Measurements from ENCODE around the gene NHP2. TPM values are rescaled to one million over a fixed set of nuclear protein-coding genes. Genes with fewer than 3 reads are reported as not detected.

NHP2 gene
- total RNA-seq, 1 donor from 2014 or later: 75.8 TPM

DNA sequence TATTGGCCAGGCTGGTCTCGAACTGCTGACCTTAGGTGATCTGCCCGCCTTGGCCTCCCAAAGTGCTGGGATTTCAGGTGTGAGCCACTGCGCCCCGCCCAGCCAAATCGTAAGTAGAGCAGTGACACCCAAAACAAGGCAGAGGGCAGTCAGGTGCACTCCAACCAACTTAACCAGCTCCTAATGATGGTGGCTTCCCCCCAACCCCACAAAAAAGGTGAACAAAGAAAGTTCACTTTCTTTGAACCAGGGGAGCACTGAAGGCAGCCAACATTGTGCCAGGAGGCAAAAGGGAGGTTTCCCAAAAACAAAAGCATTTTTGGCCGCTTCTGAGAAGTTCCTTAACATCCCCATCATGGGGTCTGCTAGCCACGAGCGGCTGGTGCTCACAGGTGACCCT is 23.9 kb upstream of the NHP2 start:
- DNase-seq (ENCODE audit: low spot score in 2 of 2): no peak
- no peak for FAIRE-seq

DNA sequence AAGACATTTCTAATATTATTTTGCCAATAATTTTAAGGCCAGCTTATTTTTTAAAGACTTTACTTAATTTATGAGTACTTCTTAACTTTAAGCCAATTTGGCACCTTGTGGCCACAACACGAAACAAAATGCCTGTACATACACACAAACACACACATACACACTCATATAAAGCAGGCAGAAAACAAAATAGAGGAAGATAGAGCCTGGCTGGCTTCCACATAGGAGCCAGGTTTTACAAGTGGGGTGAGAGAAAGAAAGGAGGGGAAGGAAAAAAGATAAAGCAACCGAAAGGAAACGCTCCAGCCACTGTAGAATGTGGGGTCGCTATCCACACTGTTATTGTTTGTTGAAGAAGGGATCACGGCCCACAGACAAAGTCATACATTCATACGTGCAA is 23.1 kb upstream of the NHP2 start:
- DNase-seq (ENCODE audit: low spot score in 2 of 2) (no peak), FAIRE-seq (no peak)

DNA sequence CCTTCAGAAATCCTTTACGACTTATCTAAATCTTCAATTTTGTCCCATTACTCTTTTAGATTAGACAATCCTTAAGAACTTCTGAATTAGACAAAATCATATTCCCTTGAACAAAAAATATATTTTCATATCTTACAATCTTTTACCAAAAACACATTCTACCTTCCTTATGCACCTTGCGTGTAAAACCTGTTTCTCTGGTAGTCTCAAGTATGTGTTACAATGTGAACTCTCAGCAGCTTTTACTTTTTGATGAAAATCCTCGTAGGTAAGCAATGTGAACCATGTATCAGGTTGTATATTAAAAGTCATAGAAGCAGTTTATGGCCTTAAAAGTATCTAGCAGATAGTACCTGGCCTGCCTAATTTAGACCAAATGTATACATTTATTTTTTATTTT is 20.8 kb upstream of the NHP2 start:
- no peak for DNase-seq (ENCODE audit: low spot score in 2 of 2)
- no peak for FAIRE-seq

DNA sequence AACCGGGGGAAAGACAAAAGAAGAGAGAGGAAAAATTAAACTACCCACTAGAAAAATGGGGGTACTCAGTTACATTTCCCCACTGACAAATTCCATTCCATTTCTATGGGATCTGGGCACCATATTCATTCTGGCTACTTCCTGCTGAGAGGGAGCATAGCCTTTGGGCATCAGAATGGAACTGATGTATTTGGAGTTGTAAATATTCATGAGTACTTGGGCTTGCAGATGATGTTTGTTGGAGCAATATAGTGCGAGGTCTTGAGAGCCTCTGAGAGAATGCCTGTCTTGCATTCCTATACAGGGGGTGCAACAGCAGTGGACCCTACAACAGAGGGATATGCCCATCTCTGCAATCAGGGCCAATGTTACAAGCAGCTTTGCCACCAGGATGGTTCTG is 16.8 kb upstream of the NHP2 start:
- no peak for FAIRE-seq
- DNase-seq (ENCODE audit: low spot score in 2 of 2): no peak

DNA sequence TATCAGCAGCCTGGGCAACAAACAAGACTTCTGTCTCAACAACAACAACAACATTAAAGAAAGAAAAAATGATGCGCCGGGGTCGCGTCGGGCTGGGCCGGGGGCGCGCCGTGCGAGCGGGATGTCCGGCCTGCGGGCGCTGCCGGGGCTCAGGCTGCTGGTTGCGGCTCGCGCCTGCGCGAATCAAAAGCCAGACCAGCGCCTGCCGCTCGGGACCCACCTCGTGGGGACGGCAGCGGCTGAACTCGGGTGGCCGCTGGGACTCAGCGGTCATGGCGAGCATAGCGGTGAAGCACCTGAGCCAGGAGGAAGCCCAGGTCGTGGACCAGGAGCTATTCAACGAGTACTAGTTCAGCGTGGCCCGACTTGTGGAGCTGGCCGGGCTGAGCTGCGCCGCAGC is 11.9 kb upstream of the NHP2 start:
- DNase-seq (ENCODE audit: low spot score in 2 of 2) (no peak), FAIRE-seq (no peak)

DNA sequence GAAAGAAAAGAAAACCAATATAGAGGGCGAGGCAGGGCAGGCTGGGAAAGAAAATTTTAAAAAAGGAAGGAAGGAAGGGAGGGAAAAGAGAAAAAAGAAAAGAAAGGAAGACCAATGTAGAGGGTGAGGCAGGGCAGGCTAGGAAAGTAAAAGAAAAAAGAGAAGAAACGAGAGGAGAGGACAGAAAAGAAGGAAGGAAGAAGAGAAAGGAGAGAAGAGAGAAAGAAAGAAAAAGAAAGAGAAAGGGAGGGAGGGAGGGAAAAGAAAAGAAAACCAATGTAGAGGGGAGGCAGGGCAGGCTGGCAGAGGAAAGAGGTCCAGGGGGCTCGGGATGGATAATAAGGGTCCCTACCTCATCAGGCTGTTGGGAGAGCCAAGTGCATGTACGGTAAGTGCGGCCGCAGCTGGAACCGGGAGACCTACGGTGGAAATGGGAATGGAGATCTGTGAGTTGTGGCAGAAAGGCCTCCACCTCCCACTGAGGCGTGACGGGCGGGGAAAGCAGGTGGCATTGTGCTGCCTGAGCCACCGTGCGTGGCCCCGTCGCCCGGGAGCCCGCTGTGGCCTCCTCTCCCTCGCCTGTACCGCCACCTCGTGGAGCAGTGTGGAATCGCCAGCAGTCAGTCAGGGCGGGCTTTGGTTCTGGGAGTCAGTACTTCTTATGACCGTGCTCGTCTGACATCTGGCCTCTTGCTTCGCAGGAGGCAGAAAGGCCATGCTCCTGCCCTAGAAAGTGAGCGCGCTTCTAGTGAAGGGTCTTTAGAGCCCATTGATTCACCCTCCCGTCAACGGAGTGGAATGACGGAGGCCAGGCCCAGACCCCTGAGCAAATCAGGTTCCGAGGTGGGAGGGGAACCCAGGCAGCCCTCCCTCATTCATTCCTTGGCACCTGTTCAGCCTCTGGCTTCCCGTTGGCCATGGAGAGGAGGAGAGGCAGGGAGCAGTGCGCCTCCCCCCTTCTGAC is 10.4 kb upstream of the NHP2 start:
- no peak for FAIRE-seq

DNA sequence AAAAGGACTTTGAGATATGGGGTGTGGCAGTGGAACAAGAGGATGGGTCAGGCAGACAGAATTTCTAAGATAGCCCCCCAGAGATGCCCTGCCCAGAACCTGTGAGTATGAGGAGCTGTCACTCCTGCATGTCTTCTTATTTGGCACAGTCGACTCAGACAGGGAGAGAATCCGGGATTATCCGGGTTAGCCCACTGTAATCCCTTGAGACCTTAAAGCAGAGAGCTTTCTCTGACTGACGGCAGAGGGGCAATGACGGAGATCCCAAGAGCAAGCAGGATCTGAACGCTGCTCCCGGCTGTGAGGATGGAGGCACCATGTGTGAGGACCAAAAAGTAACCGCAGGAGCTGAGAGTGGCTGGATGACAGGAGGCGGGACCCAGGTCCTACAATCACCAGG is 8.8 kb upstream of the NHP2 start:
- DNase-seq (ENCODE audit: low spot score in 2 of 2) (no peak), FAIRE-seq (no peak)

More for the DNA sequence above, 10.4 kb upstream of the NHP2 start:
- peak; percentile 84 to 94 for DNase-seq (ENCODE audit: low spot score in 2 of 2)

DNA sequence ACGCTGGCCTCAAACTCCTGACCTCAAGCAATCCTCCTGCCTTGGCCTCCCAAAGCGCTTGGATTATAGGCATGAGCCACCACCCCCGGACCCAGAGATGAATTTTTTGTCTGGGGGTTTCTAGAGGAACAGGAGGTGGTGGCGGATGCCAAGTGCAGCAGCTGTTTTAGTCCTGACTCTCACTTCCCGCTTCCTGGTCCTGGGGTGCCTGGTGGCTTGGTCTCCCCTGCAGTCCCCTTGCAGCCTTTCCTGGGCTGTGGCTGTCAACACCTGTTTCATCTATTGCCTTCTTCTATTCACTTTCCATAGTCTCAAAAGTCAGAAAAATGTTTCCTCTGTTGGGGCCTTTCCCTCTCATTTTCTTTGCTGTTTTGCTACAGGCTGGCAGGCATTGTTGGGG is 6.5 kb upstream of the NHP2 start:
- FAIRE-seq (no peak), DNase-seq (ENCODE audit: low spot score in 2 of 2) (no peak)

DNA sequence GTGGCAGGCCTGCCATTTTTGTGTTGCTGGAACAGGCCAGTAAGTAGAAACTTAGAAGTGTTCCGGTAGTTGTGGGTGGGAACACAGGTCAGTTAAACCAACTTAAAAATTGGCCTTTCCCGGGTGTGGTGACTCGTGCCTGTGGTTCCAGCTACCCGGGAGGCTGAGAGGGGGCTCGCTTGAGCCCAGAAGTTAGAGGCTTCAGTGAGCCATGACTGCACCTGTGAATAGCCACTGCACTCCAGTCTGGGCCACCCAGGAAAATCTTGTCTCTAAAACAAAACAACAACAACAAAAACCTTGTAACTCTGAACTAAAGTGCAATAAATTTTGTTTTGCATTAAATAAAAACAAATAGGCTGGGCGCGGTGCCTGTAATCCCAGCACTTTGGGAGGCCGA is 1.4 kb upstream of the NHP2 start:
- DNase-seq (ENCODE audit: low spot score in 2 of 2) (no peak), FAIRE-seq (no peak)

DNA sequence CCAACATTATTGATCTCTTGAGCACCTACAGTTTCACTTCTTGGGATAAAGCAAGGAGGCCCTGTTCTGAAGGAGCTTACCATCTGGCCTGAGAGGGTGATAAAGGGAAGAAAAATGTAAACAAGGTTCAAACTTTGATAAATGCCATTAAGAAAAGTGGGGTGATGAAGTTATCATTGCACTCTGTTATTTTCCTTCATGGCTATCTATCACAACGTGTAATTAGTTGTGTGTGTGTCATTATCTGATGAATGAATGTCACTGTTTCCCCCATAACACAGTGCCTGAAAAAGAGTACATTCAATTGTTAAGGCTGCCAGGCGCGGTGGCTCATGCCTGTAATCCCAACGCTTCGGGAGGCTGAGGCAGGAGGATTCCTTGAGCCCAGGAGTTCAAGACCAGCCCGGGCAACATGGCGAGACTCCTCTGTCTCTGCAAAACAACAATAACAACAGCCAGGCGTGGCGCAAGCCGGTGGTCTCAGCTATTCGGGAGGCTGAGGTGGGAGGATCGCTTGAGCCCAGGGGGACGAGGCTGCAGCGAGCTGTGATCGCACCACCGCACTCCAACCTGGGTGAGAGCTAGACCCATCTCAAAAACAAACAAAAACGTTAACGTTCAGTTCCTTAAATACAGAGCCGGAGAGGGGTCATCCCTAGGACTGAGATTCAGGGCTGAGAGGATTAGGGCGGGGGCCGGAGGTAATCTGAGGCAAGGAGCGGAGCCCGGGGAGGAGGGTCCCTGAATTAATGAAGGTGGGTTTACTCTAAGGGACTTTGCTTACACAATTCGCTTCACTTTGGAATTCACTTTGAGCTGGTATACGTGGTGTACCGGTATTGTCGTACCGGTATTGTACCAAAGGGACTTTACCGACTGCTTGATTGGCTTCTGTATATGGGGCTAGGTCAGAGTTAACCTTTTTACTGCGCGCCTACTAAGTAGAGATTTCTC is 917 bp downstream of the NHP2 start:
- DNase-seq (ENCODE audit: low spot score in 2 of 2): no peak
- FAIRE-seq: no peak

DNA sequence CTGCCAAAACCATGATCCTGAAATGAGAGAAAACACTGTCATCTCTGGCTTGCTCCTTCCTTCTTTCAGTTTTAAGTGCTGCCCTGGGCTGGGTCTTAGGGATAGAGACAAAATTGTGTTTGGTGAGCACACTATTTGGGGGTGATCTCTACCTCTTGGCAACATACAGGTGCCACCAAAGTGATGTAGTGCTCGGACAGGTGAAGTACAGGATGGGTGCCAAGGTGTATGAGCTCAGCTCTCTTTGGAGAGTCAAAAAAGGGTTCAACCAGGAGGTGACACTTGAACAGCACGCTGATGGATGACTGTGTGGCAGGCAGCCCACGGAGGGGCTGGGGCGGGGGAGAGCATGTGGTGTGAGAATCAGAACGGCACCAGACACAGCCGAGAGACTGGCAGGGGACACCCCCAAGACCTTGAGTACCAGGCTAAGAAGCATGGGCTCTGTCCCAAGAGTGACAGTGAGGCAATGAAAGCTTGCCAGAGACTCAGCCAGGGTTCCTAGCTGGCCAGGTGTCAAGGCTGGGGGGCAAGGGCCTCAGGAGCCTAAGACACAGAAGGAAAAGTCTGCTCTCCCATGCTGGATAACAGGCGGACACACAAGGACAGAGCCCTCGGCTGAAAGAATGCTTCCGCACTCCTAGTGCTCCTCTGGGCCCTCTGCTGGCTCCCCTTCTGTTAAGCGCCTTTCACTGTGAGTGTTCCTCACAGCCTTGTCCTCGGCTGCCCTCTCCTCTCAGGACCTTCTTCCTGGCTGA is 2.5 kb downstream of the NHP2 start:
- no peak for FAIRE-seq
- DNase-seq (ENCODE audit: low spot score in 2 of 2): no peak

DNA sequence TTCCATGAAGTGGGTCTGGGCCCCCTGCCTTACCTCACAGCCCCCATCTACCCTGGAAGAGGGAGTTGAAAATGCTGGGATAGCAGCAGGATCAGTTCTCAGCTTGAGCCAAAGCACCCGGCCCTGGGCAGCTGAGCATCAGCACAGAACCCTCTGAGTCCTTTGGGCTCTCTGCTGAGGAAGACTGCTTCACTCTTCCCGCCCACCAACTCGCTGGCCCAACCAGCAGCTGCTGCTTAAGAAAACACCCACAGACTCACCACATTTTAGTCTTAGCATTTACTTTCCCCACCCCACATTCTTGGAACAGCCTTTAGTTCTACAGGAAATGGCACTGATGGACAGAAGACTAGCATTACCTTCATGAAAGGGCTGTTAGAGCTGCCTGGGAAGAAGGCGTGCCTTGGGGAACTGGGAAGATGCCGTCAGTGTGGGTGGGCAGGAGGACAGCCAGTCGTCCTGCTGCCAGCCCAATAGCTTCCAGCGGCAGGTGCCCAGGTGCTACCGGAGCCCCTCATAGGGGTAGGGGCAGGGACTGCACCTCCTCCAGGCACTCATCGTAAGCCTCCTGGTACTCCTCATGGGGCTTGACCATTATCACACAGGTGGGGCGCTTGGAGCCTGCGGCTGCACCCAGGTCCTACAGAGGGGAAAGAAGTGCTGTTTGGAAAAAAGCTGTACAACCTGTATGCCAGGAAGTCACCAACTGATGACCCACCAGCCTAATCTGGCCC is 4.3 kb downstream of the NHP2 start:
- no peak for FAIRE-seq

DNA sequence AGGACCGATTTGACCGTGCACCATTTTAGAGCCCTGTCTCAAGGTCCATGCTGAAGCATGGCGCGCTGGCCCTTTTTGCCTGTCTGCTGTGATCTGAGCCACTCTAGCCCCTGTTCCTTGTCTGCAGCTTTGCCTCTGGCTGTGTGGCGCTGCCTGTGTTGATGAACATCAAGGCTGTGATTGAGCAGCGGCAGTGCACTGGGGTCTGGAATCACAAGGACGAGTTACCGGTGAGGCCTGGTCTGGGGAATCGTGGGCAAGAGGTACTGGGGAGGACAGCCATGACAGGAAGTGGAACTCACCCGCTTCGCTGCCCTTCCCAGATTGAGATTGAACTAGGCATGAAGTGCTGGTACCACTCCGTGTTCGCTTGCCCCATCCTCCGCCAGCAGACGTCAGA is 6.3 kb downstream of the NHP2 start:
- no peak for DNase-seq (ENCODE audit: low spot score in 2 of 2)

More for the DNA sequence above, 4.3 kb downstream of the NHP2 start:
- DNase-seq (ENCODE audit: low spot score in 2 of 2): no peak

DNA sequence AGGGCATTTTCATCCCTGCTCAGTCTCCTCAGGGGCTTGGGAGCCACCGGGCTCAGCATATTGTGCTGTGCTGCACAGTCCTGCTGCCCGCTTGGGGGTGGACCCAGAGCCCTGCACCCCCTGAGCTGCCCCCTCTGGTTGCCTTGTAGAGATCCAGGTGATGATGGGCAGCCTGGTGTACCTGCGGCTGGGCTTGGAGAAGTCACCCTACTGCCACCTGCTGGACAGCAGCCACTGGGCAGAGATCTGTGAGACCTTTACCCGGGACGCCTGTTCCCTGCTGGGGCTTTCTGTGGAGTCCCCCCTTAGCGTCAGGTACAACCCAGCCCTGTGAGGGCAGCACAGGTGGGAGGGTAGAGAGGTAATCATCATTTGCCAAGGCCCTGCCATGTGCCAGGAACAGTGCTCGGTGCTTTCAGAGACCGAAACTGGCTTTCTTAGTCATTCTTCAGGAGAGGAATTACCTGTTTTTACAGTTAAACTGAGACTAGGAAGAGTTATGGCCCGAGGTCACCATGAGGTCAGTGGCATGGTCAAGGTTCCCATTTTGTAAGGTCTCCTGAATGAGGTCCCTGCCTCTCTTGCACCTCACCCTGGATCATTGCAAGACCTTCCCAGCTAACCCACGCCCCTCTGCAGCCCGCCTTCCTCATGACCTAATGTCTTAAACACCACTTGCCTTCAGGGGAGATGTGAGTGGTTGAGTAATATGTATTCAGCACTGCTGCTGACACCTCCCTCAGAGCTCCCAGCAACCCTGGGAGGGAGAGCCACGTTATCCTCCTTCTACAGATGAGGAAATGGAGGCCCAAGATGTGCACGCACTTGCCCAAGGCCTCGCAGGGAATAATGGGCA is 7.5 kb downstream of the NHP2 start:
- peak in 1 of 2 donors; percentile 56 for DNase-seq (ENCODE audit: low spot score in 2 of 2)
- FAIRE-seq: no peak

More for the DNA sequence above, 6.3 kb downstream of the NHP2 start:
- no peak for FAIRE-seq

DNA sequence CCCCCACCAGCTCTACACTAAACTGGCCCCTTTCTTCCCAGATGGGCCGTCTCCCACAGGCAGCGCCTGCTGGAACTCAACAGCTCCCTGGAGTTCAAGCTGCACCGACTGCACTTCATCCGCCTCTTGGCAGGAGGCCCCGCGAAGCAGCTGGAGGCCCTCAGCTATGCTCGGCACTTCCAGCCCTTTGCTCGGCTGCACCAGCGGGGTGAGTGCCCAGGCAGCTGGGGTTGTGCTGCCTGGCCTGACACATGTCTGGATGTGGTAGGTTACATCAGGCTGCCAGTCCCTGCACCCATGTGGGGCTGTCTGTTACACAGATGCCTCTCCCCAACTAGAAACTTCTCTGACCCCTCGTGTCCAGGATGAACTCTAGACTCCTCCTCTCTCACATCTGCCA is 9.8 kb downstream of the NHP2 start:
- DNase-seq (ENCODE audit: low spot score in 2 of 2) (no peak), FAIRE-seq (no peak)

DNA sequence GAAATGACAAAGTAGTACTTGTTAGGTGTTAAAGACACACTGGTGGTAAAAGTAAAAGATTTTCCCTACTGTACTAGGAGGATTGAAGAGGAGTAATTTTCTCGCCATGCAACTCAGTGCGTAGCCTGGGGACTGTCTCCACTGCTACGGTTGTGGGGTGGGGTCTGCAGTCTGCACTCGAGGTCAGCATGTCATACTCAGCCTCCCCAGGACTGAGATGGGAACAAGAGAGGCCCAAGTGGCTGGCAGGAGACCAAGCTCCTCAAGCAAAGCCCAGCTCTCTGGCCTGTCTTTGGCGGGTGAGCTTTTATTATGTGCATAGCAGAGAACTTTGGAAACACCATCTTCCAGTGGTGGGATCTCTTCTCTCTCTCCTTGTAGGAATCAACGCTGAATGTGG is 10.4 kb downstream of the NHP2 start:
- DNase-seq (ENCODE audit: low spot score in 2 of 2) (no peak), FAIRE-seq (no peak)

DNA sequence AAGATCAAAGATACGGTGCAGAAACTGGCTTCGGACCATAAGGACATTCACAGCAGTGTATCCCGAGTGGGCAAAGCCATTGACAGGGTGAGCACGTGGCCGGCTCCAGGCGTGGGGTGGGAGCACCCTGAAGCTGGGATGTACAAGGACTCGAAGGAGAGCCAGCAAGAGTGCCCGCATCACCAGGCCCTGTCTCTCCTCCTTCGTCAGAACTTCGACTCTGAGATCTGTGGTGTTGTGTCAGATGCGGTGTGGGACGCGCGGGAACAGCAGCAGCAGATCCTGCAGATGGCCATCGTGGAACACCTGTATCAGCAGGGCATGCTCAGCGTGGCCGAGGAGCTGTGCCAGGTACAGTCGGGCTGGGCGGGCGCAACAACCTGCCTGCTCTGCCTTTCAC is 11.0 kb downstream of the NHP2 start:
- DNase-seq (ENCODE audit: low spot score in 2 of 2) (no peak), FAIRE-seq (no peak)

DNA sequence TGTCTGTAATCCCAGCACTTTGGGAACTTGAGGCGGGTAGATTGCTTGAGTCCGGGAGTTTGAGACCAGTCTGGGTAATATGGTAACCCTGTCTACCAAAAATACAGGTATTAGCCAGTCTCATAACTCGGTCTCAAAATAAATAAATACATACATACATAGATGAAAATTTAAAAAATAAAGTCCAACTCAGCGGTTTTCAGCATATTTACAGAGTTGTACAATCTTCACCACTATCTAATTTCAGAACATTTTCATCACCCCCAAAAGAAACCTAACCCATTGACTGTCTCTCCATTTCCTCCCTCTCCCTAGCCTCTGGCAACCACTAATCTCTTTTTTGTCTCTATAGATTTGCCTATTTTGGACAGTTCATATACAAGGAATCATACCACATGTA is 12.1 kb downstream of the NHP2 start:
- no peak for FAIRE-seq
- DNase-seq (ENCODE audit: low spot score in 2 of 2): no peak

DNA sequence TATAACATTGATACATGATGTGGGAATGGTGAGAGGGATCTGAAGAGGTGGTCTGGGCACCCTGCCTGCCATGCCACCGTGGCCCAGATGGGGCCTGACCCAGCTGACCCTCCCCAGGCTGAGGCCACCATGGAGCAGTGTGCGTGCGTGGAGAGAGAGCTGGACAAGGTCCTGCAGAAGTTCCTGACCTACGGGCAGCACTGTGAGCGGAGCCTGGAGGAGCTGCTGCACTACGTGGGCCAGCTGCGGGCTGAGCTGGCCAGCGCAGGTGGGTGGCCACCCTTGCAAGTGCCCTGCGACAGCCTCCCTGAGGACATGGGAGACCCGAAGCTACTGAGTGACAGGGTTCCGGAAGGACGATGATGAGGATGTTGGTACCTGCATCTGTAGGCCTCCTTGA is 15.7 kb downstream of the NHP2 start:
- no peak for FAIRE-seq
- no peak for DNase-seq (ENCODE audit: low spot score in 2 of 2)

Data from frontal cortex (tissue), 4 donors.